Muscle of arm (tissue), 14 donors: ENCODE measurements around the gene TMX2. TPM values are rescaled to one million over a fixed set of nuclear protein-coding genes. Genes with fewer than 3 reads are reported as not detected.
"Not testable (repeated sequence)": the region's sequence is repeated elsewhere in the genome, so short reads cannot be mapped to it uniquely, and the experiment has no call there.

Experiments
- DNase-seq: peaks from one replicate; pipeline ENCODE4 v3.0.0-alpha.2; 2013
- long read RNA-seq, 11 donors: transcript quantifications; one replicate each; lab custom pipeline, GENCODE V29; 2026
- polyA plus RNA-seq, 12 donors: library from polyadenylated mRNA; unstranded; fragments of 120-200 nt; gene quantifications; one replicate each; pipeline ENCODE4 v1.2.1, GENCODE V29; 2013; ENCODE audit not compliant: insufficient read length in 12 of 12

TMX2 gene, protein sequence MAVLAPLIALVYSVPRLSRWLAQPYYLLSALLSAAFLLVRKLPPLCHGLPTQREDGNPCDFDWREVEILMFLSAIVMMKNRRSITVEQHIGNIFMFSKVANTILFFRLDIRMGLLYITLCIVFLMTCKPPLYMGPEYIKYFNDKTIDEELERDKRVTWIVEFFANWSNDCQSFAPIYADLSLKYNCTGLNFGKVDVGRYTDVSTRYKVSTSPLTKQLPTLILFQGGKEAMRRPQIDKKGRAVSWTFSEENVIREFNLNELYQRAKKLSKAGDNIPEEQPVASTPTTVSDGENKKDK
- polyA plus RNA-seq, result 10 to 100 TPM in 11 of 12 donors, not detected in 1; 45.9 to 77.3 (median 59.3) TPM
- long read RNA-seq, donor 1, transcript TMX2-201 (8 exons, 1,631 nt), result major isoform, 21 of 28 reads
- long read RNA-seq, donor 1, partial matches to known transcripts, result 0 of 28 reads
- long read RNA-seq, donor 1, other reads (novel, unspliced or antisense), result 0 of 28 reads
- long read RNA-seq, donor 2, transcript TMX2-201 (8 exons, 1,631 nt), result major isoform, 15 of 18 reads
- long read RNA-seq, donor 2, partial matches to known transcripts, result 0 of 18 reads
- long read RNA-seq, donor 2, other reads (novel, unspliced or antisense), result 0 of 18 reads
- long read RNA-seq, donor 3, partial matches to known transcripts, result 0 of 5 reads
- long read RNA-seq, donor 3, other reads (novel, unspliced or antisense), result 0 of 5 reads
- long read RNA-seq, donor 4, transcript TMX2-201 (8 exons, 1,631 nt), result major isoform, 6 of 7 reads
- long read RNA-seq, donor 4, partial matches to known transcripts, result 0 of 7 reads
- long read RNA-seq, donor 4, other reads (novel, unspliced or antisense), result 0 of 7 reads
- long read RNA-seq, donor 5, result 0 reads
- long read RNA-seq, donor 6, transcript TMX2-201 (8 exons, 1,631 nt), result major isoform, 6 of 10 reads
- long read RNA-seq, donor 6, partial matches to known transcripts, result 0 of 10 reads
- long read RNA-seq, donor 6, other reads (novel, unspliced or antisense), result 0 of 10 reads
- long read RNA-seq, donor 7, transcript TMX2-201 (8 exons, 1,631 nt), result major isoform, 8 of 8 reads
- long read RNA-seq, donor 7, partial matches to known transcripts, result 0 of 8 reads
- long read RNA-seq, donor 7, other reads (novel, unspliced or antisense), result 0 of 8 reads
- long read RNA-seq, donor 8, transcript TMX2-201 (8 exons, 1,631 nt), result major isoform, 12 of 17 reads
- long read RNA-seq, donor 8, partial matches to known transcripts, result 0 of 17 reads
- long read RNA-seq, donor 8, other reads (novel, unspliced or antisense), result 0 of 17 reads
- long read RNA-seq, donor 9, transcript TMX2-201 (8 exons, 1,631 nt), result major isoform, 9 of 11 reads
- long read RNA-seq, donor 9, partial matches to known transcripts, result 0 of 11 reads
- long read RNA-seq, donor 9, other reads (novel, unspliced or antisense), result 0 of 11 reads
- long read RNA-seq, donor 10, transcript TMX2-201 (8 exons, 1,631 nt), result major isoform, 8 of 46 reads
- long read RNA-seq, donor 10, partial matches to known transcripts, result 34 of 46 reads
- long read RNA-seq, donor 10, other reads (novel, unspliced or antisense), result 0 of 46 reads
- long read RNA-seq, donor 11, transcript TMX2-201 (8 exons, 1,631 nt), result major isoform, 15 of 19 reads
- long read RNA-seq, donor 11, partial matches to known transcripts, result 0 of 19 reads
- long read RNA-seq, donor 11, other reads (novel, unspliced or antisense), result 0 of 19 reads

GRCh38 chr11:57712256-57713150 is at the start of gene TMX2:
Gene TMX2 (plus strand): TSS chr11:57712593. CDS start chr11:57712619, 26 bp downstream.
- peak; percentile 96 for DNase-seq

DNA sequence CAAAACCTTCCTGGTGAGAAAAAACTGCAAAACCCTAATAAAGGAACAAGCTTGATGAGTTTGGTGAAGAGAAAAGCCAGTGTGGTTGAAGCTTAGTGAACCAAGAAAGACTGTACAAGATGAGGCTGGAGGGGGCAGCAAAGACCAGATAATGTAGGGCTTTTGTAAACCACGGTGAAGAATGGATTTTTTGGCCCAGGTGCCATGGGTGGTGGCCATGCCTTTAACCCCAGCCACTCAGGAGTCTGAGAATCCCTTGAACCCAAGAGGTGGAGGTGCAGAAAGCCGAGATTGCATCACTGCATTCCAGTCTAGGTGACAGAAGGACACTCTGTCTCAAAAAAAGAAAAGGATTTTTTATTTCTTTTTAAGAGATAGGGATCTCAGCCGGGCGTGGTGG is 49.5 kb upstream of the TMX2 start:
- DNase-seq, result no peak

DNA sequence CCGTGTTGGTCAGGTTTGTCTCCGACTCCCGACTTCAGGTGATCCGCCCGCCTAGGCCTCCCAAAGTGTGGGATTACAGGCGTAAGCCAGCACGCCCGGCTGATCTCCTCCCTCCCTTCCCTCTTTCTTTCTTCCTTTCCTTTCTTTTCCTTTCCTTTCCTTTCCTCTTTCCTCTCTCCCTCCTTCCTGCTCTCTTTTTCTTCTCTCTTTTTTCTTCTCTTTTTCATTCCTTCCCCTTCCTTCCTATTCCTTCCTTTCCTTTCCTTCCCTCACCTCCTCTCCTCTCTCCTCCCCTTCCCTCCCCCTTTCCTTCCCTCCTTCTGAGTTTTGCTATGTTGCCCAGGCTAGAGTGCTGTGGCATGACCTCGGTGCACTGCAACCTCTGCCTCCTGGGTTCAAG is 48.4 kb upstream of the TMX2 start:
- DNase-seq, result no peak

GRCh38 chr11:57667117-57667735 is 45.2 kb upstream of the TMX2 start:
- peak; percentile 97 for DNase-seq

DNA sequence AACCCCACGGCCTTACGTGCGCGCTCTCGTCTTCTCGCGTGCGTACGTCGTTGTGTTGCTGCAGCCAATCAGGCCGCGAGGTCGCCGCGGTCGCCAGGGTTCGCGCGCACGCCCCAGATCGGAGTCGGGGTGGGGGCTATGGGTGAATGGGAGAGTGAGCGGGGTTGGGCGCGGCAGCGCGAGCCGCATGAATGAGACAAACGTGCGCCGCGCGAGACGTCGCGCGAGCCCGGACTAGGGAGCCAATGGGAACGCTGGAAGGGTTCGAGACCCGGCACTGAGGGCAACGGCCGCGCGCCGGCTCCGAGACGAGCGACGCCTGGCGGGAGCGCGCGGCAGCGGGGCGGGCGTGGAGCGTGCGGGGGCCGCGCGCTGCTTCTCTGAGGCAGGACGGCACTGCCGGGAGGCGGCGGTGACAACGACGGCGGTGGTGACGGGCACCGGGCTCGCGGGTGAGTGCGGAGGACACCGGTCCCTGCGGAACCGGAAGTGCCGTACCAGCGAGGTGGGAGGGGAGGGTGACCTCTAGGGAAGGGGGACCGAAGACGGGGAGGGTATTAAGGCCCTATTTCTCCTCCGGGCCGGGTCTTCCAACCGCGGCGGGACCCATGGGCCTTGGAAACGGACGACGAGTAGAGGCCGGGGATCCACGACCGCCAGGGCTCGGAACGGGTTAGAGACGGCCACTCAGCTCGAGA is 44.5 kb upstream of the TMX2 start, which contains the start of gene ZDHHC5:
ZDHHC5 (plus strand) TSS at position 379 of the 698 bp plus-strand sequence. CDS start 4,977 bp downstream, outside the sequence.
- DNase-seq, result peak; percentile 100

- DNase-seq, result no peak
Measured at GRCh38 chr11:57668434-57668782, 44.0 kb upstream of the TMX2 start.

DNA sequence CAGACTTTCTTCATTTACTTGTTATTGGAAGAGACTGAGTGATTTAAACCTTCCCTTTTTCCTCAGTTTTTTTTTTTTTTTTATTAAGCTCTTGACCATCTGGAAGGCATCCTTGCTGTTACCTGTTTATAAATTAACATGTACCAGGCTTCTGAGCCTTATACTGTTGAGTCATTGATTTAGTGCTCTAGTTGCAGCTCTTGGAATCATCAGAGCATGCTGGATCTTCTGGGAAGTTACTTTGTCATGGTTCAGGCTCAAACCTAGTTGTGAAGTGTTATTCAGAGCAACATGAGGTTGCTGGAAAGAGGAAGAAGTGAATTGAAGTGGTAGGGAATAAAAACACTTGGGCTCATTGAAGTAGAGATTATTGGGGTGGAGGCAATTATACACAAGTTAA is 38.1 kb upstream of the TMX2 start:
- DNase-seq, result no peak

GRCh38 chr11:57675176-57675941 is 37.0 kb upstream of the TMX2 start:
- no peak for DNase-seq

GRCh38 chr11:57679396-57679795 is 33.0 kb upstream of the TMX2 start:
- DNase-seq, result no peak

DNA sequence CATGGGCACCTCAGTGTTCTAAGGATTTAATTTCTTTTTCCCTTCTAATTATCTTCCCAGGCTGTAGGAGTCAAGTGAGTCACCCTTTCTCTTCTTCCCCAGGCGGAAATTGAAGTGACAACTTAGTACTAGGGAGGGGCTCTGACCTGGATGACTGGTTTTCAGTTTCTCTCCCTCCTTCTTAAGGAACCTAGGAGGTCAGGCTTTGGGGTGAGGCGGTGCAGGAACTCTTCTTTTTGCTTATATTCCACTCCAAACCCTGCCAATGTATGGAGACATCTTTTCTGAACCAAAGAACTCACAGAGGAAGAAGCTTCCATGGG is 31.9 kb upstream of the TMX2 start:
- DNase-seq, result no peak

DNA sequence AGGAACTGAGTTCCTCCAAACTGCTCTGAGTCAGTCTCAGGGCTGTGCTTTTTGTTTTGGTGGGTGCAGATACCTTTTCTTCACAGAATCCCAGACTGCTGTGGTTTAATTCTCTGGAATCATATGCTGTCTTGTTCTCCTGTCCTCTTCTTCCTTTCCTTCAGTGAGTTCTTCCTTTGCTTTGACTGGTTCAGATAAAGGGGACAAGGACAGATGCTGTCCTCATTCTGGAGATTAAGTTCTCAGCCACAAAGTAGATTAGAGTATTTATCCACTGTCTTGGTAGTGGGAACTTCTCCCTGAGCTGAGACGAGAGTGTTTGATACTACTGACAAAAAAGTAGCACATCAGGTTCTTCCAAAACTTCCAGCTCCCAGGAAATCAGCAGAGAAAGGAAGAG is 31.2 kb upstream of the TMX2 start:
- no peak for DNase-seq

- not testable (repeated sequence) for DNase-seq
Measured at GRCh38 chr11:57690474-57690873, 21.9 kb upstream of the TMX2 start.

- DNase-seq, result no peak
Measured at GRCh38 chr11:57698843-57699365, 13.5 kb upstream of the TMX2 start.

GRCh38 chr11:57699813-57700212 is 12.6 kb upstream of the TMX2 start:
- no peak for DNase-seq

GRCh38 chr11:57700425-57700824 is 12.0 kb upstream of the TMX2 start:
- no peak for DNase-seq

- no peak for DNase-seq
Measured at GRCh38 chr11:57703341-57703740, 9.1 kb upstream of the TMX2 start.

- no peak for DNase-seq
Measured at GRCh38 chr11:57704932-57705331, 7.5 kb upstream of the TMX2 start.

DNA sequence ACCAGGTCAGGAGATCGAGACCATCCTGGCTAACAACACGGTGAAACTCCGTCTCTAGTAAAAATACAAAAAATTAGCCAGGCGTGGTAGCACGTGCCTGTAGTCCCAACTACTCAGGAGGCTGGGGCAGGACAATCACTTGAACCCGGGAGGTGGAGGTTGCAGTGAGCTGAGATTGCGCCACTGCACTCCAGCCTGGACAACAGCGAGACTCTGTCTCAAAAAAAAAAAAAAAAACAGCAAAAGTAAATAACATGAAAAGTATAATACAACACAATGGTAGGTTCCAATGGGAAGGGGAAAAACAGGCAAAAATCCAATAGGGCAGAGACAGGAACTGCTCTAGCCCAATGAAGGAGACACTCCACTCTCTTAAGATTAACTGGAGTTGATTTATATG is 7.0 kb upstream of the TMX2 start:
- not testable (repeated sequence) for DNase-seq
